Cardiac muscle cell (in vitro differentiated cells and primary cell): Measurements from ENCODE around the gene IFNE. TPM values are rescaled to one million over a fixed set of nuclear protein-coding genes. Genes with fewer than 3 reads are reported as not detected.

Experiments
- DNase-seq, 2 donors: peaks; one replicate each; pipeline versions ENCODE4 v3.0.0 to v3.0.0-alpha.2; 2010 to 2017; ENCODE audit warnings: low read depth in 1 of 2, low spot score in 1 of 2
- H3K27ac ChIP-seq: fragments of 200-600 bp; sonication (generic); 2 replicates; pipeline ENCODE4 v1.5.1; 2016
- H3K27me3 ChIP-seq: fragments of 200-600 bp; sonication (generic); 2 replicates; pipeline ENCODE4 v1.6.0; 2016; ENCODE audit warnings: control low read depth
- H3K36me3 ChIP-seq: fragments of 200-600 bp; sonication (generic); 2 replicates; pipeline ENCODE4 v1.5.1; 2016; ENCODE audit warnings: control low read depth
- H3K4me1 ChIP-seq: fragments of 200-600 bp; sonication (generic); 2 replicates; pipeline ENCODE4 v1.8.1; 2017; ENCODE audit warnings: low read depth, mild to moderate bottlenecking, mixed run types
- H3K4me3 ChIP-seq: fragments of 200-600 bp; sonication (generic); 2 replicates; pipeline ENCODE4 v1.5.1; 2016; ENCODE audit warnings: mild to moderate bottlenecking
- H3K9me3 ChIP-seq: fragments of 200-600 bp; sonication (generic); 2 replicates; pipeline ENCODE4 v1.5.1; 2017; ENCODE audit warnings: low read depth, mild to moderate bottlenecking, control low read depth
- polyA plus RNA-seq: library from polyadenylated mRNA; unstranded; fragments of >200 nt; fragmentation: Nextera tagmentation; extraction: Ambion mirVana; gene quantifications from 2 replicates; pipeline ENCODE4 v1.2.1, GENCODE V29; 2016
- total RNA-seq: library from RNA; depleted of rRNA; stranded (reverse); fragments of >200 nt; gene quantifications from 2 replicates; pipeline ENCODE4 v1.2.3, GENCODE V29; 2016
- TF ChIP-seq, protein P1 (sequence below): IDR thresholded peaks from 2 replicates; pipeline ENCODE4 v1.5.1; 2012; ENCODE audit warnings: low read depth, mild to moderate bottlenecking, low read length

Gene IFNE
- total and polyA plus RNA-seq, 2 experiments from 2014 or later, result not detected

DNA sequence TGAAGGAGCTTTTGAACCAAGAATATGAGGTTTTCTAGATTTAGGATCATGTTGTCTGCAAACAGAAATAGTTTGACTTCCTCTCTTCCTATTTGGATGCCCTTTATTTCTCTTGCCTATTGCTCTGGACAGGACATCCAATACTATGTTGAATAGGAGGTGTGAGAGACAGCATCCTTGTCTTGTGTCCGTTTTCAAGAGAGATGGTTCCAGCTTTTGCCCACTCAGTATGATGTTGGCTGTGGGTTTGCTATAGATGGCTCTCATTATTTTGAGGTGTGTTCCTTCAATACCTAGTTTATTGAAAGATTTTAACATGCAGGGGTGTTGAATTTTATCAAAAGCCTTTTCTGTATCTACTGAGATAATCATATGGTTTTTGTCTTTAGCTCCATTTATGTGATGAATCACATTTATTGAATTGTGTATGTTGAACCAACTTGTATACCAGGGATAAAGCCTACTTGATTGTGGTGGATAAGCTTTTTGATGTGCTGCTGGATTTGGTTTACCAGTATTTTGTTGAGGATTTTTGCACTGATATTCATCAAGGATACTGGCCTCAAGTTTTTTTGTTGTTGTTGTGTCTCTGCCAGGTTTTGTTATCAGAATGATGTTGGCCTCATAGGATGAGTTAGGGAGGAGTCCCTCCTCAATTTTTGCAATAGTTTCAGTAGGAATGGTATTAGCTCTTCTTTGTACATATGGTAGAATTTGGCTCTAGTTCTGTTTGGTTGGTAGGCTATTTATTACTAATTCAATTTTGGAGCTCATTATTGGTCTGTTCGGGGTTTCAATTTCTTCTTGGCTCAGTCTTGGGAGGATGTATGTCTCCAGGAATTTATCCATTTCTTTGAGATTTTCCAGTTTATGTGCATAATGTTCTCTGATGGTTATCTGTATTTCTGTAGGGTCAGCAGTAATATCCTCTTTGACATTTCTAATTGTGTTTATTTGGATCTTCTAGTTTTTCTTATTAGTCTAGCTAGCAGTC is 41.2 kb upstream of the IFNE start:
- TF ChIP-seq, protein P1, sequence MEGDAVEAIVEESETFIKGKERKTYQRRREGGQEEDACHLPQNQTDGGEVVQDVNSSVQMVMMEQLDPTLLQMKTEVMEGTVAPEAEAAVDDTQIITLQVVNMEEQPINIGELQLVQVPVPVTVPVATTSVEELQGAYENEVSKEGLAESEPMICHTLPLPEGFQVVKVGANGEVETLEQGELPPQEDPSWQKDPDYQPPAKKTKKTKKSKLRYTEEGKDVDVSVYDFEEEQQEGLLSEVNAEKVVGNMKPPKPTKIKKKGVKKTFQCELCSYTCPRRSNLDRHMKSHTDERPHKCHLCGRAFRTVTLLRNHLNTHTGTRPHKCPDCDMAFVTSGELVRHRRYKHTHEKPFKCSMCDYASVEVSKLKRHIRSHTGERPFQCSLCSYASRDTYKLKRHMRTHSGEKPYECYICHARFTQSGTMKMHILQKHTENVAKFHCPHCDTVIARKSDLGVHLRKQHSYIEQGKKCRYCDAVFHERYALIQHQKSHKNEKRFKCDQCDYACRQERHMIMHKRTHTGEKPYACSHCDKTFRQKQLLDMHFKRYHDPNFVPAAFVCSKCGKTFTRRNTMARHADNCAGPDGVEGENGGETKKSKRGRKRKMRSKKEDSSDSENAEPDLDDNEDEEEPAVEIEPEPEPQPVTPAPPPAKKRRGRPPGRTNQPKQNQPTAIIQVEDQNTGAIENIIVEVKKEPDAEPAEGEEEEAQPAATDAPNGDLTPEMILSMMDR, result no peak
- Histone ChIP-seq H3K27me3 (no peaks in the 10 kb centered on the region), H3K4me1 (no peaks in the 10 kb centered on the region), H3K36me3 (no peaks in the 10 kb centered on the region), H3K4me3 (no peak overlapping the region), H3K27ac (no peak overlapping the region), H3K9me3 (no peaks in the 10 kb centered on the region)
- no peak for DNase-seq

DNA sequence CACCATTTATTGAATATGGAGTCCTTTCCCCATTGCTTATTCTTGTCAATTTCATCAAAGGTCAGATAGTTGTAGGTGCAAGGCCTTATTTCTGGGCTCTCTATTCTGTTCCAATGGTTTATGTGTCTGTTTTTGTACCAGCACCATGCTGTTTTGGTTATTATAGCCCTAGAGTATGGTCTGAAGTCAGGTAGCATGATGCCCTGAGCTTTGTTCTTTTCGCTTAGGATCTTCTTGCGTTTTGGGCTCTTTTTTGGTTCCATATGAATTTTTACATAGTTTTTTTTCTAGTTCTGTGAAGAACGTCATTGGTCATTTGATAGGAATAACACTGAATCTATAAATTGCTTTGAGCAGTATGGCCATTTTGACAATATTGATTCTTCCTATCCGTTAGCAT is 40.2 kb upstream of the IFNE start:
- TF ChIP-seq, protein P1, result no peak
- no peak for DNase-seq
- H3K4me1 ChIP-seq, result no peaks in the 10 kb centered on the region
- H3K9me3 ChIP-seq, result no peaks in the 10 kb centered on the region
- H3K27me3 ChIP-seq, result no peaks in the 10 kb centered on the region
- H3K4me3 ChIP-seq, result no peak overlapping the region
- no peaks in the 10 kb centered on the region for H3K36me3 ChIP-seq
- H3K27ac ChIP-seq, result no peak overlapping the region

GRCh38 chr9:21521448-21521847 is 39.3 kb upstream of the IFNE start:
- Histone ChIP-seq H3K4me1 (no peaks in the 10 kb centered on the region), H3K27ac (no peak overlapping the region), H3K4me3 (no peak overlapping the region), H3K9me3 (no peaks in the 10 kb centered on the region), H3K36me3 (no peaks in the 10 kb centered on the region), H3K27me3 (no peaks in the 10 kb centered on the region)
- TF ChIP-seq, protein P1, result no peak
- no peak for DNase-seq

DNA sequence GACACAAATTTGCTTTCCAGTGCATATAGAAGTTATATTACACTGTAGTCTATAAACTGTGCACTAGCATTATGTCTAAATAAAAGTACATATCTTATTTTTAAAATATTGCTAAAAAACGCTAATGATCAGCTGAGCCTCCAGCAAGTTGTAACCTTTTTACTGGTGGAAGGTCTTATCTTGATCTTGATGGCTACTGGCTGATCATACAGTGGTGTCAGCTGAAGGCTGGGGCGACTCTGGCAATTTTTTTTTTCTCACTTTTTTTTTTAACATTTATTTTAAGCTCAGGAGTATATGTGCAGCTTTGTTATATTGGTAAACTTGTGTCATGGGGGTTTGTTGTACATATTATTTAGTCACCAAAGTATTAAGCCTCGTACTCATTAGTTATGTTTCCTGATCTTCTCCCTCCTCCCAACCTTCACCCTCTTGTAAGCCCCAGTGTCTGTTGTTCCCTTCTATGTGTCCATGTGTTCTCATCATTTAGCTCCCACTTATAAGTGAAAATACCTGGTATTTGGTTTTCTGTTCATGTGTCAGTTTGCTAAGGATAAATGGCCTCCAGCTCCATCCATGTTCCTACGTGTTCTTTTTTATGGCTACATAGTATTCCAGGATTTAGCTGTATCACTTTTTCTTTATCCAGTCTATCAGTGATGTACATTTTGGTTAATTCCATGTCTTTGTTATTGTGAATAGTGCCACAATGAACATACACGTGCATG is 38.6 kb upstream of the IFNE start:
- no peaks in the 10 kb centered on the region for H3K4me1 ChIP-seq
- H3K27ac ChIP-seq, result no peak overlapping the region
- H3K27me3 ChIP-seq, result no peaks in the 10 kb centered on the region
- H3K4me3 ChIP-seq, result no peak overlapping the region
- no peaks in the 10 kb centered on the region for H3K9me3 ChIP-seq
- no peaks in the 10 kb centered on the region for H3K36me3 ChIP-seq
- TF ChIP-seq, protein P1, result no peak
- DNase-seq, result no peak

DNA sequence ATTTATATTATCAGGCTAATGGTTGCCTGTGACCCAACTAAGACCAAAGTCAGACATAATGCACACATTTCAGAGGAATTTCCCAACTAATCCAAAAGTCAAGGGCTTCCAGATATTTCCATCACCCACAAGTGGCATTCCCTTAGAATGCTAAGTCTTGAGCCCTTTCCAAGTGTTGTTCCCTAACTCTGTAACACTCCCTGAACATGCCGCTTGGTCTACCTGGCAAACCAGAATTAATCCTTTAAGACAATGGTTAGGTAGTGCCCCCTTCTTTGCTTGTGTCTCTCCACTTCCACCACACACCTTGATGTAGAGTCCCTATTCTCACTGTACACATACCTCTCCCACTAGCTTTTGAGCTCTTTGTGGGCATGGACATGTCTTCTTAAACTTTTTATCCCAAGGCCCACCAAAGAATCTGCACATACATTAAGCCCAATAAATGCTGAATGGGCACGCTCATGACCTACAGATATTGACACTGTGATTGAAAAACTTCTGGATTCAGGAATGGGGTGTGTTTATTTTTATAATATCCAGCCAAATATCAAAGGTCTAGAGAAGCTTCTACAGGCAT is 37.8 kb upstream of the IFNE start:
- no peak overlapping the region for H3K4me3 ChIP-seq
- H3K9me3 ChIP-seq, result no peaks in the 10 kb centered on the region
- H3K27ac ChIP-seq, result no peak overlapping the region
- H3K4me1 ChIP-seq, result no peaks in the 10 kb centered on the region
- H3K27me3 ChIP-seq, result no peaks in the 10 kb centered on the region
- TF ChIP-seq, protein P1, result no peak
- DNase-seq, result no peak
- no peaks in the 10 kb centered on the region for H3K36me3 ChIP-seq
